ENCODE measurements around the gene PRMT1.

GRCh38 chr19:49718511-49718910 lies 41.4 kb downstream of the PRMT1 start:
- TF ChIP-seq, protein P1, sequence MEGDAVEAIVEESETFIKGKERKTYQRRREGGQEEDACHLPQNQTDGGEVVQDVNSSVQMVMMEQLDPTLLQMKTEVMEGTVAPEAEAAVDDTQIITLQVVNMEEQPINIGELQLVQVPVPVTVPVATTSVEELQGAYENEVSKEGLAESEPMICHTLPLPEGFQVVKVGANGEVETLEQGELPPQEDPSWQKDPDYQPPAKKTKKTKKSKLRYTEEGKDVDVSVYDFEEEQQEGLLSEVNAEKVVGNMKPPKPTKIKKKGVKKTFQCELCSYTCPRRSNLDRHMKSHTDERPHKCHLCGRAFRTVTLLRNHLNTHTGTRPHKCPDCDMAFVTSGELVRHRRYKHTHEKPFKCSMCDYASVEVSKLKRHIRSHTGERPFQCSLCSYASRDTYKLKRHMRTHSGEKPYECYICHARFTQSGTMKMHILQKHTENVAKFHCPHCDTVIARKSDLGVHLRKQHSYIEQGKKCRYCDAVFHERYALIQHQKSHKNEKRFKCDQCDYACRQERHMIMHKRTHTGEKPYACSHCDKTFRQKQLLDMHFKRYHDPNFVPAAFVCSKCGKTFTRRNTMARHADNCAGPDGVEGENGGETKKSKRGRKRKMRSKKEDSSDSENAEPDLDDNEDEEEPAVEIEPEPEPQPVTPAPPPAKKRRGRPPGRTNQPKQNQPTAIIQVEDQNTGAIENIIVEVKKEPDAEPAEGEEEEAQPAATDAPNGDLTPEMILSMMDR (conservative IDR thresholded peaks at IDR 0.05; ENCODE audit: low read depth, low read length) = no peak
- TF ChIP-seq EZH2 (IDR thresholded peaks at IDR 0.05; ENCODE audit: borderline replicate concordance, low read depth, low read length, poor library complexity, severe bottlenecking) = no peak
